Right renal cortex interstitium (tissue), 3 donors: ENCODE results near the gene SART3. TPM values are rescaled to one million over a fixed set of nuclear protein-coding genes. Genes with fewer than 3 reads are reported as not detected.
"Not testable (repeated sequence)": the region's sequence is repeated elsewhere in the genome, so short reads cannot be mapped to it uniquely, and the experiment has no call there.

Source experiments
- DNase-seq, 3 donors: peaks; one replicate each; pipeline ENCODE4 v3.0.0-alpha.2; 2013; ENCODE audit warnings: low read depth in 3 of 3, low spot score in 2 of 3
- polyA plus RNA-seq, 3 donors: library from polyadenylated mRNA; unstranded; fragments of 120-200 nt; gene quantifications; one replicate each; pipeline ENCODE4 v1.2.1, GENCODE V29; 2013; ENCODE audit not compliant: insufficient read length in 3 of 3

Gene SART3
- polyA plus RNA-seq, 3 donors = 52.9 to 55.7 (median 54.9) TPM

DNA sequence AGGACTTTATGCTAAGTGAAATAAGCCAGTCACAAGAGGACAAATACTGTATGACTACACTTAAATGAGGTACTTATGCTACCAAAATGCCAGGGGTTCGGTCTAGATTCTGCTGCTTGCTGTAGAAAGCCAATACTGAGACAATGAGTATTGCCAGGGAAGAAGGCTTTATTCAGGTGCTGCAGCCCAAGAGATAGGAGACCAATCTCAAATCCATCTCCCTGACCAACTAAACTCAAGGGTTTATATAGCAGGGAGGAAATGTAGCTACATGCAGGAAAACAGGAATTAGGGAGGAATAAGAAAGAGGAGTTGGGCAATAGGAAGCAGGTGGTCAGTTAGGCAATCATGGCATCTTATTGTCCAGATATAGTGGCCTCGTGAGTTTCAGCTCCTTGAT lies 58.1 kb downstream of the SART3 start:
- no peak for DNase-seq

DNA sequence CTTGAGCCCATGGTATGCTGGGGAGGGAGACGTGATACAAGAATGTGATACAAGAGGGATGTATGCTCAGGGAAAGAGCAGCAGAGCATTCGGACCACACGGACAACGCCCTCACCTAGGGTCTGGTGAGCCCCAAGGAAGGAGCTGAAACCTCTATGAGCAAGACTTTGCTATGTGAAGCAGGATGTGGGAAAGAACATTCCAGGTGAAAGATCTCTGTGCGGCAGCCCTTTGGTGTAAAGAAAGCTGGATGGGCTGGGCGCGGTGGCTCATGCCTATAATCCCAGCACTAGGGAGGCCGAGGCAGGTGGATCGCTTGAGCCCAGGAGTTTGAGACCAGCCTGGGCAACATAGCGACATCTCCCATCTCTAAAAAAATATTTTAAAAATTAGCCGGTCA lies 62.8 kb downstream of the SART3 start:
- no peak for DNase-seq

DNA sequence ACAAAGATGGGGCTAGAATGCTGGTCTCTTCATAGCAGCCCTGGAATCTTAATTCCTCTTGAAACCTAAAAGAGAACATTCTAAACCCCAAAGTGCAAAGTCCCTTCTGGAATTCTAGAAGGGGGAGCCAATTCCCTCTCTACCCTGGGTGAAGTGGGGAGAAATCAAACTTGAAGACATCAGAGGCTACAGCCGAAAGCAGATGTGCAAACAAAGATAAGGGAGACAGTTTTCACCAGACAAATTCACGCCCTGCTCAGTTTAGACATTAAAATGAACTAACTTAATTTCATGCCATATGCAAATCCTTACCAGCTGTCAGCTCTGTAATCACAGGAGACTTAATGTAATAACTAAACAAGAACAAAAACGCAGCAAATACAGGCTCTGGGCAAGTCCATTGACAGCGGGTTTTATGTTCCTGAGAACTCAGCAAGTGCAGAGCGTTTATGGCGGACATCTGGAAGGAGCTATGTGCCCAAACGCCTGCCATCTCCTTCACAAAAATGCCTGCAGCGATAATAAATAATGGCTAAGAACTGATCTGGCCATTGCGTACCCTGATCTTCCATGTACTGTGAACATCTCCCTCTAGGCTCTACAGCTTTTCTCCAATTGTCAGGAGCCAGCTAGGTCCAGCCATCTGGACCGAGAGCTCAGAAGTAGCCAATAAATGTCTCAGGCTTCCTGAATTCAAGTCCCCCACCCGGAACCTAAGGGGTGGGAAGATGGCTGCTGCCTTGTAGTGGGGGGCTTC lies 65.0 kb downstream of the SART3 start:
- DNase-seq = no peak

DNA sequence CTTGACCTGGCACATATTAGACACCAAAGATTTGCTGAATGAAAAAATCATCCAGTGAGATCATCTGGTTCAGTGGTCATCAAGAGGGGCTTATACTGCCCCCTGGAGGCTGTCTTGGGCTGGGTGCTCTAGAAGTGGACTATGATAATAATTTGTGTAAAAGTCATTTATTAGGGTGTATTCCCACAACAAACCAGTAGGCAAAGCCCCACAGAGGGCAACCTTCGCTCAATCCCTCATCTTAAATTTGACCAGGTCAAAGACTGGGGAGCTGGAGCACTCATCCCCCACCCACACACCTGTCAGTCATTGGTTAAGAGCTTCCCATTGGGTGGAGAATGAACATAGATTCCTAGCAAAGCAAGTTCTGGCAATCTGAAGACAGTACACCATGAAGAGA lies 65.9 kb downstream of the SART3 start:
- DNase-seq = no peak

DNA sequence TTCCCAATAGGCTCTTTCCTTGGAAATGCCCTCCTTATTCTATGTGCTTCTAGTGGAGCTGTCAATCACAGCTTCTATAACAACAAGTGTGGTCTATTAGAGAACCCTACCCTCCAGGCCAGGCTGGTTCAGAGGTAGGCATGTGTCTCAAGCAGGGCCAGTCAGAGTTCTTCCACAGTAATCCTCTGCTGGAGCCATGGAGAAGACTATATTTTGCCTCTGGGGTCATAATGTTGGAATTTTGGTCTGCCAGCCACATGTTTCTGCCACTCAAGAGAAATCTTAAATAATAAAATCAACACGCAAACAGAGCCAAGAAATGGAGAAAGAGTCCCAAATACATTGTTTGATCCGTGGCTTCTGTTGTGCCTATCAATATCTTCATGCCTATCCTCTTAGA lies 69.7 kb downstream of the SART3 start:
- DNase-seq = no peak

DNA sequence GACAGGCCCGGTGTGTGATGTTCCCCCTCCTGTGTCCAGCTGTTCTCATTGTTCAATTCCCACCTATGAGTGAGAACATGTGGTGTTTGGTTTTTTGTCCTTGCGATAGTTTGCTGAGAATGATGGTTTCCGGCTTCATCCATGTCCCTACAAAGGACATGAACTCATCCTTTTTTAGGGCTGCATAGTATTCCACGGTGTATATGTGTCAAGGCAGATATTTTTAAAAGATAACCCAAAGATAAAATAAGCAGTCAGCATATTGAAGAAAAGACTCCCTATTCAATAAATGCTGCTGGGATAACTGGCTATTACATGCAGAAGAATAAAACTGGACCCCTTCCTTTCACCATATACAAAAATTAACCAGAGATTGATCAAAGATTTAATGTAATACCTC lies 73.9 kb downstream of the SART3 start:
- not testable (repeated sequence) for DNase-seq

DNA sequence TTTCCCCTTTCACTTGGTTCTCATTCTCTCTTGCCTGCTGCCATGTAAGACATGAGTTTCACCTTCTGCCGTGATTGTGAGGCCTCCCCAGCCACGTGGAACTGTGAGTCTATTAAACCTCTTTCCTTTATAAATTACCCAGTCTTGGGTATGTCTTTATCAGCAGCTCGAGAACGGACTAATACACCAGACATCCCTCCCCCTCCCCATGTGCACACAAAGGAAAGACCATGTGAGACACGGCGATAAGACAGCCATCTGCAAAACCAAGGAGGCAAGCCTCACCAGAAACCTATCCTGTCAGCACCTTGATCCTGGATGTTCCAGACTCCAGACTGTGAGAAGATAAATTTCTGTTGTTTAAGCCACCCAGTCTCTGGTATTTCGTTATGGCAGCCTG lies 75.6 kb downstream of the SART3 start:
- DNase-seq = not testable (repeated sequence)

DNA sequence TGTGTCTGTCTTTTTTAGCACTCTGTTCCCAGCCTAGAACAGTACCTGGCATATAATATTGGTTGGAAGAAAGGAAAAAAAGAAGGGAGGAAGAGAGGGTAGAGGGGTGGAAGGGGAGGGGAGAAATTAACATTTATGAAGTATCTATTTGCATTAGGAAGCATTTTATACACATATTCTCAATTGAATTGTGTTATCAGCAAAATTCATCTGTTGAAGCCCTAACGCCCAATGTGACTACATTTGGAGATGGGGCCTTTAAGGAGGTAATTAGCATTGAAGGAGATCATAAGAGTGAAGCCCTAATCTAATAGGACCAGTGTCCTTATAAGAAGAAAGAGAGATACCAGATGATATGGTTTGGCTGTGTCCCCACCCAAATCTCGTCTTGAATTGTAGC lies 76.1 kb downstream of the SART3 start:
- DNase-seq = no peak

DNA sequence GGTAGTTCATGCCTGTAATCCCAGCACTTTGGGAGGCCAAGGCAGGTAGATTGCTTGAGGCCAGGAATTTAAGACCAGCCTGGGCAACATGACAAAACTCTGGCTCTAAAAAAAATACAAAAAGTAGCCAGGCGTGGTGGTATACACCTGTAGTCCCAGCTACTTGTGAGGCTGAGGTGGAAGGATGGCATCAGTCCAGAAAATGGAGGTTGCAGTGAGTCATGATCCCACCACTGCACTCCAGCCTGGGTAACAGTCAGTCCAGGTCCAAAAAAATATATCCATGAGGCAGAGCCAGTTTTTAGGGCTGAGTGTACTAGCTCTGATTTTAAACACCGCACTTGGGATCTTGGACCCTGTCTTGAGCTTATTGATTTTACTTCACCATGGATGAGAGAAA lies 76.5 kb downstream of the SART3 start:
- no peak for DNase-seq

DNA sequence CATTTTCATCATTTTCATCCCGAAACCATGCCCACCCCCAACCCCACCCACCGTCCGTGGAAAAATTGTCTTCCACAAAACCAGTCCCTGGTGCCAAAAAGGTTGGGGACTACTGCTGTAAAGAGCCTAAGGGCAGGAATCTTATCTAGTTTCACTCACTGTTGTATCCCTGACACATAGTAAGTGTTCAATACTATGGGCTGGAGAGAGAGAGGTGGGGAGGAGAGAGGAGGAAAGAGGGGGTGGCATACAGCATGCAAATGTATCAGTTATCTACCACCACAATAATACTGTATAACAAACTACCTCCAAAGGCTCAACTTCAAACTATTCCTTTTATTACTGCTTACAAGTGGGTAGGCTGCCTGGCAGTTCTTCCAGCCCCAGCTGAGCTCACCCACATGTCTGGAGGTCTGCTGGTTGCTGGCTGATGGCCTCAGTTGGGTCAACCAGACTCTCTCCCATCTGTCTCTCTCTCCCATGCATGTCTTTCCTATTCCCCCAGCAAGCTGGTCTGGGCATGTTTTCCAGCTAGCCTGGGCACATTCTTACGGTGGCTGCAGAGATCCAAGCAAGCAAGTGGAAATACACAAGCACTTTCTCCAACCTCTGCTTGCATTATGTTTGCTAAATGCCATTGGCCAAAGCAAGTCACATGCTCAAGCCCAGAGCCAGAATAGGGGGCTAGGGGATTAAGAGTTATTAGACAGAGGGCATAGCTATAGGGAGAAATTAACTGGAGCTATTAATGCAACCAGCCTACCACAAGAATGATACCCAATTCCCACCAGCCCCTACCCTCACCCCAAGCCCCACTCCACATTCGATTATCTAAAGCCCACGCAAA lies 77.5 kb downstream of the SART3 start:
- no peak for DNase-seq

DNA sequence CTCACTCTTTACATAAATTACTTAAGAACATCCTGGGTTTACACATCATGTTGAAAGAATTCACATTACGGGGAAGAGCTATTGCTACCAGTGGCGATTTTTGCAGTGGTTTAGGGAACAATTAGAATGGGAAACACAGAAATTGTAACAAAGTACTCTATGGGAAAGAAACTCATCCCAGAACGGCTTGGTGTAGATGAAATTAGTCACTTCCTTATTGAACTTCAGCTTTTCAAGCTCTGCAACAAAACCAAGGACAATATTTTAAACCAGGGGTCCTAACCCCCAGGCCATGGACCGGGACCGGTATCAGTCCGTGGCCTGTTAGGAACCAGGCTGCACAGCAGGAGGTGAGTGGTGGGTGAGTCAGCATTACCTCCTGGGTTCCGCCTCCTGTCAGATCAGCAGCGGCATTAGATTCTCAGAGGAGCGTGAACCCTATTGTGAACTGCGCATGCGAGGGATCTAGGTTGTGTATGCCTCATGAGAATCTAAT lies 78.2 kb downstream of the SART3 start:
- no peak for DNase-seq

DNA sequence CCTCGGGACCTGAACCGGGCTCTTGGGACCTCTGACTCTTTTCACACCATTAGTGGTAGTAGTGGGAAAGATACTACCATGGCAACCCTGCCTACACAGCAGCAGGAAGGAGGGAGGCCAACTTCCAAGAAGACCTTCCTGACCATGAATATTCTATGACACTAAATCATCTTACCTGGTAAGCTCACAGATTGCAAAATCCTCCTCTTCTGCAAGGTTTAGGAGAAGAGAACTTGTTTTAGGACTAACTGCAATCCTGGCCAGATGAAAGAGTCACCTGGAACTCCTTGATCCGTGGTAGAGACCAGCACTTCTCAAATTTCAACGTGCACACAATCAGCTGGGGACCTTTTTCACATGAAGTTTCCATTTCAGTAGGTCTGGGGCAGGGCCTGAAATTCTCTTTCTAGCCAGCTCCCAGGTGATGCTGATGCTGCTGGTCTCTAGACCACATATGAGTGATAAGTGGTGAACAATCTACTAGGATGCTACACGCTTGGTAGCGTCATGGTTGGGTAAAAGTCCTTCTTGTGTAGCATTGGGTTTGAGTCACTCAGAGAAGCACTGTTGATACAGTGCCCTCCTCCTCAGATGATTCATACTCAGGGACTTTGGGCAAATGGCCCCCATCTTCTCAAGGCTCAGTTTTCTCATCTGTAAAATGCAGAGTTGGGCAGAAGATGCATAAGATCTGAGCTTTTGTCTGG lies 81.5 kb downstream of the SART3 start:
- DNase-seq = no peak

DNA sequence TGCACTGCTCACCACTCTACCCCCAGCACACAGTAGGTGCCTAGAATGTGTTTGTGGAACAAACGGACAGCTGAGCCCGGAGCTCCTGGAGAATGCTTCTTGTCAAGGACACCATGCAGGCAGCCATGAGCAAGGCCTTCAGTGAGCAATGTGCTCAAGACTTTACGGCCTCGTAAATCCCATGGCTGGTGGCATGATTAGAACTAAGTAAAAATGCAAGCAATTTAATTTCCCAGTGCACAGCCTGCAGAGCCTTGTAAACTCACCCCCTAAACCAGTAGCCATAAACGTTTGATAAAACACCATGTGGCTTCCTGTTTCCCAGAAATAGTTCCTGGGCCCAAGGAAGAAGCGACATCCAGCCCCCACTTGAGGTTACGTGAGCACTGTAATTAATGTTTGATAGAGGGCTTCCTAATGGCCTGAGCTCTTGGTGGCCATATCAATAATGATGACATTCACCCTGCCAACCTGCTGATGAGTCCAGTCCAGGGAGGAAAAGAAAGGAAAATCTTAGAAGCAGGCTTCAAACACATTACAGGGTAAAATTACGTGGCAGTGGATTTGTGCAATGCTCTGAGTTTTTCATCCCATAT lies 82.3 kb downstream of the SART3 start:
- DNase-seq = no peak

DNA sequence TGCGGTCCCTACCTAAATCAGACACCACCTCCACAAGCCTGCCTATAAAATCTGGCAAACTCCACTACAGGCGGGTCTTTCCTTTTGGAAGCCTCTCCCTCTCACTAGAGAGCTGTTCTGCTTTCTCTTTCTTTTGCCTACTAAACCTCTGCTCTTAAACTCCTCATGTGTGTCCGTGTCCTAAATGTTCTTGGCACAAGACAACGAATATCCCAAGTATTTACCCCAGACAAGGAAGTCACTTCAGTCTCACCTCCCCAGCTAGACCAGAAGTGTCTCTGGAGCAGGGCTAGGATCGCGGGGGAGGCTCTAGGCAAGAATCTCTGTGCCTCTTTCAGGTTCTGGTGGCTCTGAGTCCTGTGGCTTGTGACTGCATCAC lies 83.1 kb downstream of the SART3 start:
- no peak for DNase-seq

DNA sequence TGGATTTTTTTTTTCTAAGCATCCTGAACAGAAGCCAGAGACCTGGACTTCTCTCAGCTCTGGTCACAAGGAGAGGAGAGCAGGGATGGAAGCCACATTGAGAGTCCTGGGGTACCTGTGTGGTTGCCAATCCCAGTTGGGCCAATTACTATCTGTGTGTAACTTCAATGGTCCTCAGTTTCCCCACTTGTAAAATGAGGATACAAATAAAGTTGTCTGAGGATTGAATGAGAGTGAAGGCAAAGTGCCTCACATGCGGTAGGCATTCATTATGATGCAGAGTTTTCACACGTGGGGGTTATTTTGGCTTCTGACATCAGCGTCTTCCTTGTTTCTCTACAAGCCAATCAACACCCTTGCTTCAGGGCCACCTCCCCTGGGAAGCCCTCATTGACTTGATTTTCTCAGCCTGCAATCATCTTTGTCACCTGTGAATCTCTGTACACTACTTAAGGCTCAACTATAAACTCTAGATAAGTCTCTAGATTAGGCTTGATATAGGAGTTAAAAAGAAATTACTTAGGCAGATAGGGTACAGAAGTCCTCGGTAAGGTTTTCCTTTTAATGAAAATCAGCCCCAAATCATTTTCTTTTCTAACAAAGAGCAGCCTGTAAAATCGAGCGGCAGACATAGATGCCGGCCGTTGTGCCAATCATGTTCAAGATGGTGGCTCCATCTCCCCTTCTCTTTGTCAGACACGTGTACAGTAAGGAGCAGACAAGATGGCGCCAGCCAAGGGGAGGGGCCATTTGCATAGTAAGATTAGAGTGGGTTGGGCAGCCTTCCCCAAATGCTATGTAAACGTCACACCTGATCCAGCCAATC lies 83.7 kb downstream of the SART3 start:
- no peak for DNase-seq

DNA sequence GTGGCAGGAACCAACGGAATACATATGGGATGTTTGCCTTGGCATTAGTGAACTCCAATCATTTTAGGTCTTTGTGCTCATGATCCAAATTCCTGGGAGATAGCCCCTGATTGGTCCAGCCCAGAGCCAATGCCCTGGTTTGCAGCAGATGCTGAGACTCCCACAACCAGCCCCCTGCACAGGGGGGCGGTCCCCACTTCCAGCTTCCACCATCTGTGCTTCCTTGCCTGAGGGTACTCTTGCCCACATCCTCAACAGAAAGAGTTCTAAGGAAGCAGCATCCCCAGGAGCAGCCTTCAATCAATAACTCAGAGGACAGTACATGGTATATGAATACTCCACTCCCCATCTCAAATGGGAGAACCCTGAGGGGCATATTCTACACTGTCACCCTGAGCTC lies 85.6 kb downstream of the SART3 start:
- DNase-seq = no peak

DNA sequence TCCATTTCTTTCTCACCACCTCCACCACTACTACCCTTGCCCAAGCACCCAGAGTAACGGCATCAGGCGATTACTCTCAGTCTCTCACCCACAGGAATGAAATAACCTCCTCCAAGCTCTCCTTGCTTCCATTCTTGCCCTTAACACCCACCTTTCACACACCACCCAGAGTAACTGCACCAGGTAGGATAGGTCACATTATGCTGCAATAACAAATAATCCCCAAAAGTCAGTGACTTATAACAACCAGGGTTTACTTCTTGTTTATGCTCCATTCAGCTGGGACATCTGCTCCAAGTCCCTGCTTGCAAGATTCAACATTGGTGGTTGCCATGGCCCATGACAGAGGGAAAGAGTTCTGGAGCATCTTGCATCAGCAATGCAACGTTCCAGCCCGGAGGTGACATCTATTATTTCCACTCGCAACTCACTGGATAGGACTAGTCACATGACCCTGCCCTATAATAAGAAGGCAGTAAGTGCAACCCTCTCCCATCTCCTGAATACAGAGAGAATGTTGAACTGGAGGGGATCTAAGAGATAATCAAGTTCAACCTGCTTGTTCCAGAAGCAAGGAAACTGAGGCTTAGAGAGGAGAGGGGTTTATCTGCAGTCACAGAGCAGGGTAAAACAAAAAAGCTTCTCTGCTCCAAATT lies 87.4 kb downstream of the SART3 start:
- DNase-seq = no peak
